HepG2 (cell line): ENCODE data around the gene CDKN1C. TPM values are rescaled to one million over a fixed set of nuclear protein-coding genes. Genes with fewer than 3 reads are reported as not detected.
"Not testable (repeated sequence)": the region's sequence is repeated elsewhere in the genome, so short reads cannot be mapped to it uniquely, and the experiment has no call there.

Source experiments
- ATAC-seq: fragments of 200-7000 bp; cut with Tn5 transposase; 3 replicates; pipeline ENCODE4 v1.9.1; 2020; ENCODE audit warnings: mild to moderate bottlenecking, moderate library complexity
- BruUV-seq: library from RNA; stranded (reverse); fragments of 400-500 nt; replicated peaks from 2 replicates; lab custom pipeline; 2021; lab: Mats Ljungman, UMichigan
- CTCF ChIA-PET: fragments of 300-600 bp; formaldehyde crosslinking; extraction: SDS; loops from one replicate; lab custom pipeline; 2021; ENCODE audit warnings: low total read pairs, inconsistent platforms, low intra/inter-chr PET ratio; lab: Yijun Ruan, JAX
- POLR2A ChIA-PET: fragments of 350-600 bp; sonication (Branson Sonifier 250); formaldehyde crosslinking; loops from one replicate; lab custom pipeline; 2020; ENCODE audit warnings: antibody characterized with exemption, inconsistent platforms; lab: Yijun Ruan, JAX
- DNase-seq: peaks from one replicate; pipeline ENCODE4 v3.0.0-alpha.2; 2015; ENCODE audit warnings: low spot score
- FAIRE-seq: peaks from 3 replicates; lab custom pipeline; 2011; peaks lifted over from hg19 to GRCh38; lab: Jason Lieb, UNC
- H2AFZ ChIP-seq: one replicate; pipeline ENCODE4 v1.6.1; 2011; ENCODE audit warnings: low read length, inconsistent platforms
- H3K27ac ChIP-seq: fragments of 300-600 bp; 3 replicates; pipeline ENCODE4 v1.8.0; 2011; ENCODE audit warnings: mixed run types, mild to moderate bottlenecking, mixed read lengths, low read length, inconsistent platforms; ENCODE audit not compliant: insufficient read depth; ENCODE audit errors: extremely low read length
- H3K27me3 ChIP-seq, 2 experiments: fragments of 200-600 bp in 1 of 2; 2 replicates in 1 of 2; 3 replicates in 1 of 2; pipeline versions ENCODE4 v1.6.0 to v1.8.0; 2011; ENCODE audit warnings: low read length in 2 of 2, mild to moderate bottlenecking in 2 of 2, moderate library complexity in 2 of 2, inconsistent platforms in 1 of 2; ENCODE audit not compliant: insufficient read depth in 2 of 2, control insufficient read depth in 1 of 2
- H3K36me3 ChIP-seq, 2 experiments: fragments of 200-600 bp in 1 of 2; replicated peaks in 1 of 2; 2 replicates in 1 of 2; 3 replicates in 1 of 2; pipeline versions ENCODE4 v1.5.1 to v1.8.0; 2011; ENCODE audit warnings: low read length in 2 of 2, inconsistent platforms in 1 of 2; ENCODE audit not compliant: insufficient read depth in 2 of 2, control insufficient read depth in 1 of 2
- H3K4me1 ChIP-seq: 2 replicates; pipeline ENCODE4 v1.5.1; 2012; ENCODE audit warnings: low read length, inconsistent platforms; ENCODE audit not compliant: insufficient read depth
- H3K4me2 ChIP-seq: 2 replicates; pipeline ENCODE4 v1.6.0; 2011; ENCODE audit warnings: low read depth, low read length, inconsistent platforms
- H3K4me3 ChIP-seq, 3 experiments: fragments of 200-600 bp in 1 of 3; sonication (generic), shearing (Covaris generic) in 1 of 3; replicated peaks in 1 of 3; 2 replicates each; pipeline ENCODE4 v1.5.1; 2011 to 2016; ENCODE audit warnings: low read length in 3 of 3, inconsistent platforms in 2 of 3, low read depth in 2 of 3, mild to moderate bottlenecking in 2 of 3, control low read depth in 1 of 3, mixed read lengths in 1 of 3; ENCODE audit not compliant: insufficient read depth in 1 of 3
- H3K79me2 ChIP-seq: one replicate; pipeline ENCODE4 v1.6.1; 2011; ENCODE audit warnings: low read length, inconsistent platforms; ENCODE audit not compliant: insufficient read depth
- H3K9ac ChIP-seq: 2 replicates; pipeline ENCODE4 v1.6.0; 2011; ENCODE audit warnings: mild to moderate bottlenecking, low read depth, low read length, inconsistent platforms; ENCODE audit not compliant: insufficient read depth
- H3K9me3 ChIP-seq: 2 replicates; pipeline ENCODE4 v1.5.1; 2012; ENCODE audit warnings: mild to moderate bottlenecking, low read length
- H4K20me1 ChIP-seq: 2 replicates; pipeline ENCODE4 v1.6.0; 2011; ENCODE audit warnings: inconsistent platforms, mild to moderate bottlenecking, low read length, moderate library complexity; ENCODE audit not compliant: insufficient read depth
- AGO1 ChIP-seq: fragments of 200-400 bp; formaldehyde crosslinking; IDR thresholded peaks from 2 replicates; pipeline ENCODE4 v1.6.1; 2017; ENCODE audit warnings: mild to moderate bottlenecking, low read depth, low read length, moderate library complexity; ENCODE audit not compliant: poor library complexity, severe bottlenecking
- AGO2 ChIP-seq: fragments of 200-400 bp; formaldehyde crosslinking; optimal IDR thresholded peaks from 2 replicates; pipeline ENCODE3; 2017; ENCODE audit warnings: mild to moderate bottlenecking, low read depth, low read length, moderate library complexity
- ELF1 ChIP-seq: sonication (generic); formaldehyde crosslinking; IDR thresholded peaks from 2 replicates; pipeline ENCODE4 v1.4.0; 2020; ENCODE audit warnings: missing genetic modification reagents
- HNRNPK ChIP-seq: fragments of 200-400 bp; formaldehyde crosslinking; IDR thresholded peaks from 2 replicates; pipeline ENCODE4 v1.6.1; 2018; ENCODE audit warnings: low read length, low read depth, moderate library complexity, mild to moderate bottlenecking; ENCODE audit not compliant: poor library complexity, severe bottlenecking
- ZBTB49 ChIP-seq: sonication (generic); formaldehyde crosslinking; IDR thresholded peaks from 2 replicates; pipeline ENCODE4 v1.4.0; 2020; ENCODE audit warnings: missing genetic modification reagents, borderline replicate concordance
- WGBS: methylation state at CpG from one replicate; pipeline ENCODE4 v1.1.6; 2017; ENCODE audit warnings: low lambda C conversion rate; 5-methylcytosine and 5-hydroxymethylcytosine counted together
- in situ Hi-C: cut with HindIII; loops from 2 replicates; pipeline ENCODE4 v1.10.0; 2017; ENCODE audit warnings: low pct_unique_long_range_greater_than_20kb; ENCODE audit not compliant: extremely low pct_ligation_motif_present
- intact Hi-C: fragments of 100-400 bp; cut with micrococcal nuclease; formaldehyde crosslinking; loops from one replicate; pipeline ENCODE4 v1.10.0; 2022; ENCODE audit not compliant: unreplicated experiment
- polyA plus RNA-seq, 8 experiments: library from polyadenylated mRNA; depleted of rRNA in 3 of 8; stranded (reverse) in 7 of 8; unstranded in 1 of 8; fragments of >200 nt; fragmentation: Illumina TruSeq in 4 of 8; extraction: Trizol in 4 of 8; gene quantifications; 2 replicates each; pipeline versions ENCODE4 v1.2.1 to v1.2.3, GENCODE V29; 2011 to 2016; ENCODE audit warnings: low read depth in 4 of 8, missing spikeins in 1 of 8, mixed read lengths in 1 of 8; ENCODE audit not compliant: insufficient read depth in 1 of 8
- total RNA-seq, 5 experiments: library from RNA; depleted of rRNA; stranded (reverse); fragments of >200 nt; fragmentation: Illumina TruSeq; extraction: Trizol; gene quantifications; 2 replicates each; pipeline ENCODE4 v1.2.3, GENCODE V29; 2016; ENCODE audit warnings: low read depth in 1 of 5

Gene CDKN1C
- total and polyA plus RNA-seq, 2 of the 13 experiments (the other 11 are each of a cell fraction or from before 2014, with no cell fraction given), result not detected

GRCh38 chr11:2909133-2909902 is 23.7 kb upstream of the CDKN1C start:
- no peaks in the 10 kb centered on the region for H3K9me3 ChIP-seq
- no peak overlapping the region for H3K4me2 ChIP-seq
- DNase-seq (no peak), ATAC-seq (no peak), FAIRE-seq (no peak)
- intact Hi-C loops (no loop called here), in situ Hi-C loops (no loop called here)
- BruUV-seq, result no TSS peak
- H3K27me3 ChIP-seq, result no peaks in the 10 kb centered on the region
- TF ChIP-seq ZBTB49 (CRISPR knock-in tag) (no peak), HNRNPK (peak; percentile 15)
- CTCF ChIA-PET, result no interaction called here
- POLR2A ChIA-PET, result no interaction called here
- no peak overlapping the region for H3K4me3 ChIP-seq
- no peak overlapping the region for H2AFZ ChIP-seq
- peaks cover 0 to 3% of the 10 kb centered on the region in 2 experiments; a peak in 1 of 5 replicates for H3K36me3 ChIP-seq
- peaks cover 2% of the 10 kb centered on the region for H3K79me2 ChIP-seq
- 97% methylated on average over 66 of the region's 78 CpGs for WGBS
- no peak overlapping the region for H3K27ac ChIP-seq
- peaks cover 23% of the 10 kb centered on the region for H3K4me1 ChIP-seq
- 0 out of 2 replicates have a peak, but pooled peaks cover 3% of the 10 kb centered on the region for H4K20me1 ChIP-seq
- H3K9ac ChIP-seq, result no peak overlapping the region

DNA sequence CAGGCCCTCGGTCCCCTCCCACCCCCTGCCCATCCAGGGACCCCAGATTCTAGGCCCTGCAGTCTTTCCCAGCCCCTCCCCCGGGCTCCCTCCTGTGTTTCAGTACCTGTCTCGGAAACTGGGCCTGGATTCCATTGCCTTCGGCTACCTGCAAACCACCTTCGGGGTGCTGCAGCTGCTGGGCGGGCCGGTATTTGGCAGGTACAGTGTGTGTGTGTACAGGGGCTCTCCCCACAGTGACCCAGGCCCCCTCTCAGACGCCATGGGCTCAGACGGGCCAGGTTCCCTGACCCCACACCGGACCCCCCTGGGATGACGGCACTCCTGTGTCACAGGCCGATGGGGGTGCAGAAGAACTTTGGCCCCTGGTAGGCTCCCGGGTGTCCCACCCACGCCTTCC is 22.6 kb upstream of the CDKN1C start:
- in situ Hi-C loops (no loop called here), intact Hi-C loops (no loop called here)
- 93% methylated on average over 4 of the region's 14 CpGs for WGBS
- 0 out of 2 replicates have a peak, but pooled peaks cover 3% of the 10 kb centered on the region for H4K20me1 ChIP-seq
- no peak overlapping the region for H3K9ac ChIP-seq
- TF ChIP-seq ELF1 (no peak), AGO1 (no peak), HNRNPK (no peak), AGO2 (peak; percentile 34)
- CTCF ChIA-PET, result no interaction called here
- BruUV-seq, result no TSS peak
- H3K4me1 ChIP-seq, result peaks cover 34% of the 10 kb centered on the region
- H3K9me3 ChIP-seq, result no peaks in the 10 kb centered on the region
- no peak overlapping the region for H3K27ac ChIP-seq
- DNase-seq (no peak), ATAC-seq (no peak), FAIRE-seq (no peak)
- H3K27me3 ChIP-seq, result no peaks in the 10 kb centered on the region
- H2AFZ ChIP-seq, result no peak overlapping the region
- no peak overlapping the region for H3K4me2 ChIP-seq
- POLR2A ChIA-PET, result no interaction called here
- peaks cover 0 to 3% of the 10 kb centered on the region in 2 experiments; a peak in 1 of 5 replicates for H3K36me3 ChIP-seq
- no peak overlapping the region for H3K4me3 ChIP-seq
- peaks cover 10% of the 10 kb centered on the region for H3K79me2 ChIP-seq

- FAIRE-seq, H3K27ac ChIP-seq, POLR2A ChIA-PET: not testable (repeated sequence)
Measured at GRCh38 chr11:2905299-2905698, 19.7 kb upstream of the CDKN1C start.

More at GRCh38 chr11:2905299-2905698, 19.7 kb upstream of the CDKN1C start:
- H2AFZ ChIP-seq, H3K36me3 ChIP-seq, H3K4me3 ChIP-seq, BruUV-seq, H3K27me3 ChIP-seq, H3K9me3 ChIP-seq, H4K20me1 ChIP-seq, H3K9ac ChIP-seq, CTCF ChIA-PET, intact Hi-C loops, DNase-seq, ATAC-seq, in situ Hi-C loops: not testable (repeated sequence)
- WGBS, result 95% methylated on average over 7 of the region's 7 CpGs
- Histone ChIP-seq H3K79me2 (peaks cover 10% of the 10 kb centered on the region), H3K4me2 (peak overlapping the region; percentile 99; the same call in 1 of the 2 replicates), H3K4me1 (peaks cover 28% of the 10 kb centered on the region)
